HCT116 (cell line): ENCODE results near the gene NFATC3. TPM values are rescaled to one million over a fixed set of nuclear protein-coding genes. Genes with fewer than 3 reads are reported as not detected.

ENCODE experiments used
- ATAC-seq: fragments of 200-7000 bp; cut with Tn5 transposase; 2 replicates; pipeline ENCODE4 v1.9.1; 2020; ENCODE audit warnings: mild to moderate bottlenecking, moderate library complexity
- BruUV-seq: library from RNA; stranded (reverse); fragments of 400-500 nt; replicated peaks from 2 replicates; lab custom pipeline; 2021; lab: Mats Ljungman, UMichigan
- CTCF ChIA-PET: fragments of 300-600 bp; sonication (Branson Sonifier 250); formaldehyde crosslinking; loops from one replicate; lab custom pipeline; 2021; ENCODE audit warnings: antibody characterized with exemption; lab: Charles Lee
- POLR2A ChIA-PET: fragments of 300-600, 350-600 bp; sonication (Branson Sonifier 250); formaldehyde crosslinking; loops from one replicate; lab custom pipeline; 2021; ENCODE audit warnings: antibody characterized with exemption; lab: Charles Lee
- RAD21 ChIA-PET, 2 experiments: fragments of 300-600 bp; sonication (Branson Sonifier 250); formaldehyde crosslinking; loops; one replicate each; lab custom pipeline; 2023; ENCODE audit warnings: low total read pairs in 2 of 2; ENCODE audit not compliant: uncharacterized antibody in 2 of 2, unreplicated experiment in 2 of 2, low non-redundant PET in 1 of 2; lab: Charles Lee
- DNase-seq: peaks from one replicate; pipeline ENCODE4 v3.0.0-alpha.2; 2010; ENCODE audit warnings: low read depth, low spot score
- H2AFZ ChIP-seq: fragments of 200-600 bp; shearing (Covaris generic), sonication (generic); 2 replicates; pipeline ENCODE4 v1.6.1; 2017; ENCODE audit warnings: low read depth, mixed run types, mixed read lengths, antibody characterized with exemption, low read length; ENCODE audit not compliant: poor library complexity, severe bottlenecking
- H3K27ac ChIP-seq: 2 replicates; pipeline ENCODE4 v1.5.1; 2012; ENCODE audit warnings: low read depth, low read length
- H3K27me3 ChIP-seq: fragments of 200-600 bp; sonication (generic); 2 replicates; pipeline ENCODE4 v1.6.1; 2016; ENCODE audit warnings: mixed run types, low read length, mixed read lengths; ENCODE audit not compliant: insufficient read depth
- H3K36me3 ChIP-seq, 2 experiments: fragments of 200-500 bp in 1 of 2; fragments of 200-600 bp in 1 of 2; sonication (Bioruptor generic) in 1 of 2; sonication (generic) in 1 of 2; 2 replicates each; pipeline versions ENCODE4 v1.5.1 to v1.6.1; 2014 to 2016; ENCODE audit warnings: low read length in 2 of 2, inconsistent platforms in 1 of 2, mixed read lengths in 1 of 2, mixed run types in 1 of 2; ENCODE audit not compliant: insufficient read depth in 2 of 2, control insufficient read depth in 1 of 2
- H3K4me1 ChIP-seq, 2 experiments: fragments of 200-600 bp in 1 of 2; sonication (generic) in 1 of 2; 2 replicates each; pipeline versions ENCODE4 v1.5.1 to v1.6.1; 2012 to 2017; ENCODE audit warnings: low read length in 2 of 2, inconsistent platforms in 1 of 2, mild to moderate bottlenecking in 1 of 2, mixed read lengths in 1 of 2, mixed run types in 1 of 2, moderate library complexity in 1 of 2; ENCODE audit not compliant: insufficient read depth in 2 of 2, control insufficient read depth in 1 of 2
- H3K4me2 ChIP-seq: fragments of 200-600 bp; sonication (generic); 2 replicates; pipeline ENCODE4 v1.6.1; 2017; ENCODE audit warnings: mixed run types, low read length, mixed read lengths
- H3K4me3 ChIP-seq, 2 experiments: fragments of 200-600 bp in 1 of 2; sonication (generic) in 1 of 2; replicated peaks in 1 of 2; 2 replicates each; pipeline ENCODE4 v1.5.1; 2011 to 2016; ENCODE audit warnings: low read length in 2 of 2, control low read depth in 1 of 2, low read depth in 1 of 2, mild to moderate bottlenecking in 1 of 2, mixed read lengths in 1 of 2, mixed run types in 1 of 2
- H3K79me2 ChIP-seq: fragments of 200-600 bp; sonication (generic); 2 replicates; pipeline ENCODE4 v1.6.1; 2017; ENCODE audit warnings: mild to moderate bottlenecking, mixed run types, low read length, moderate library complexity, mixed read lengths; ENCODE audit not compliant: insufficient read depth
- H3K9ac ChIP-seq: fragments of 200-600 bp; sonication (generic); 2 replicates; pipeline ENCODE4 v1.6.1; 2016; ENCODE audit warnings: low read length, mixed read lengths
- H3K9me2 ChIP-seq: fragments of 200-600 bp; sonication (generic), shearing (Covaris generic); 2 replicates; pipeline ENCODE4 v1.6.1; 2017; ENCODE audit warnings: mixed run types, mild to moderate bottlenecking, moderate library complexity; ENCODE audit not compliant: insufficient read depth
- H3K9me3 ChIP-seq, 2 experiments: fragments of 200-500 bp in 1 of 2; fragments of 200-600 bp in 1 of 2; sonication (Bioruptor generic) in 1 of 2; sonication (generic) in 1 of 2; 2 replicates each; pipeline ENCODE4 v1.6.1; 2014 to 2017; ENCODE audit warnings: low read length in 2 of 2, mixed read lengths in 2 of 2, inconsistent platforms in 1 of 2, low read depth in 1 of 2, mild to moderate bottlenecking in 1 of 2, mixed run types in 1 of 2, moderate library complexity in 1 of 2; ENCODE audit not compliant: control insufficient read depth in 1 of 2, insufficient read depth in 1 of 2
- H4K20me1 ChIP-seq: fragments of 200-600 bp; sonication (generic), shearing (Covaris generic); 2 replicates; pipeline ENCODE4 v1.6.1; 2017; ENCODE audit warnings: mixed run types, mild to moderate bottlenecking, moderate library complexity; ENCODE audit not compliant: insufficient read depth
- CBX3 ChIP-seq: IDR thresholded peaks from 2 replicates; pipeline ENCODE4 v1.6.1; 2012; ENCODE audit warnings: low read depth
- CEBPB ChIP-seq: IDR thresholded peaks from 2 replicates; pipeline ENCODE4 v1.6.1; 2012; ENCODE audit warnings: low read depth
- EGR1 ChIP-seq: IDR thresholded peaks from 2 replicates; pipeline ENCODE4 v1.6.1; 2012; ENCODE audit warnings: low read depth
- ELF1 ChIP-seq: IDR thresholded peaks from 2 replicates; pipeline ENCODE4 v1.6.1; 2012; ENCODE audit warnings: low read depth, borderline replicate concordance
- EZH2 ChIP-seq: fragments of 200-600 bp; sonication (generic); IDR thresholded peaks from 2 replicates; pipeline ENCODE4 v1.6.1; 2017; ENCODE audit warnings: antibody characterized with exemption, mixed run types
- EZH2phosphoT487 ChIP-seq: fragments of 200-600 bp; IDR thresholded peaks from 2 replicates; pipeline ENCODE4 v1.6.1; 2018; ENCODE audit warnings: antibody characterized with exemption, borderline replicate concordance
- FOSL1 ChIP-seq: IDR thresholded peaks from 2 replicates; pipeline ENCODE4 v1.6.1; 2012; ENCODE audit warnings: low read depth
- JUND ChIP-seq: IDR thresholded peaks from 2 replicates; pipeline ENCODE4 v1.6.1; 2012
- POLR2A ChIP-seq: IDR thresholded peaks from 2 replicates; pipeline ENCODE4 v1.7.0; 2011; ENCODE audit warnings: borderline replicate concordance; ENCODE audit not compliant: insufficient read depth, insufficient read length; ENCODE audit errors: extremely low read depth
- RAD21 ChIP-seq: IDR thresholded peaks from 2 replicates; pipeline ENCODE4 v1.6.1; 2012; ENCODE audit warnings: low read depth, mild to moderate bottlenecking
- SIN3A ChIP-seq: IDR thresholded peaks from 2 replicates; pipeline ENCODE4 v1.6.1; 2012; ENCODE audit warnings: low read depth
- SP1 ChIP-seq: IDR thresholded peaks from 2 replicates; pipeline ENCODE4 v1.6.1; 2012; ENCODE audit warnings: low read depth
- SRF ChIP-seq: IDR thresholded peaks from 2 replicates; pipeline ENCODE4 v1.6.1; 2012; ENCODE audit warnings: low read depth
- TCF7L2 ChIP-seq: IDR thresholded peaks from 2 replicates; pipeline ENCODE4 v1.7.0; 2011; ENCODE audit warnings: borderline replicate concordance, inconsistent platforms; ENCODE audit not compliant: insufficient read depth, insufficient read length; ENCODE audit errors: extremely low read depth
- YY1 ChIP-seq: IDR thresholded peaks from 2 replicates; pipeline ENCODE4 v1.6.1; 2011; ENCODE audit warnings: low read length, low read depth, moderate library complexity, mild to moderate bottlenecking; ENCODE audit not compliant: insufficient replicate concordance; ENCODE audit errors: extremely low read depth
- ZFX ChIP-seq: fragments of 450-650 bp; IDR thresholded peaks from 2 replicates; pipeline ENCODE4 v1.6.1; 2017
- ZNF274 ChIP-seq: fragments of 200-500 bp; sonication (Bioruptor generic); IDR thresholded peaks from 2 replicates; pipeline ENCODE4 v1.6.1; 2014; ENCODE audit warnings: mild to moderate bottlenecking, low read depth, low read length, inconsistent platforms
- intact Hi-C: fragments of 100-400 bp; cut with micrococcal nuclease; formaldehyde crosslinking; loops from 2 replicates; pipeline ENCODE4 v1.10.0; 2022
- total RNA-seq: library from RNA; stranded (reverse); gene quantifications from one replicate; pipeline ENCODE4 v1.2.1, GENCODE V29; 2021; ENCODE audit not compliant: unreplicated experiment
- TF ChIP-seq, protein P1 (sequence below): IDR thresholded peaks from 2 replicates; pipeline ENCODE4 v1.6.1; 2012
- TF ChIP-seq, protein P2 (sequence below): IDR thresholded peaks from 2 replicates; pipeline ENCODE4 v1.6.1; 2012; ENCODE audit warnings: low read depth

The NFATC3 gene
- total RNA-seq, 1 experiment from 2014 or later: 25.6 TPM

DNA sequence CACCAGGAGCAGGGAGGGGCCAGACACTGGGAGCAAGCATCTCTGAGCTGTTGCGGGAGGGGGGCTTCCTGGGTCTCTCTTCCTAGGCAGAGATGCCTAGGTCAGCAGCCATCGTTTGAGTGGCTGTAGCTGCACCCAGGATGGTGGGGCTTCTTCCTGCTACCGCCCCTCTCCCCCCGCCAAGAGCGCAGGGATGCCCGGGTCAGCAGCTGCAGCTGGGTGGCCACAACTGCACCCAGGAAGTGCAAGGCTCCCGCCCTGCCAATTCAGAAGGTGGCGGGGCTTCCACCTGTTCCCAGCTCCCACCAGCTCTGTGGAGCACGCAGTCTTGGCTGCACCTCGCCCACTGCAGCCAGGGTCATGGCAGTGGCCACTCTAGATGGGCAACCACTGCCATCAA lies 103.0 kb downstream of the NFATC3 start:
- RAD21 ChIA-PET: no interaction called here
- Histone ChIP-seq H3K36me3 (peaks cover 10 to 15% of the 10 kb centered on the region in 2 experiments; a peak in 2 of 4 replicates), H3K27ac (no peak overlapping the region), H3K4me2 (no peak overlapping the region), H3K27me3 (no peaks in the 10 kb centered on the region), H3K9me2 (no peaks in the 10 kb centered on the region), H2AFZ (no peak overlapping the region), H3K4me3 (no peak overlapping the region), H3K79me2 (no peaks in the 10 kb centered on the region), H3K4me1 (no peaks in the 10 kb centered on the region), H4K20me1 (no peaks in the 10 kb centered on the region), H3K9ac (no peak overlapping the region), H3K9me3 (no peaks in the 10 kb centered on the region; a peak in 1 of 4 replicates)
- POLR2A ChIA-PET: no interaction called here
- DNase-seq (no peak), ATAC-seq (no peak)
- TF ChIP-seq FOSL1 (no peak), CEBPB (no peak), ELF1 (no peak), SRF (no peak), CBX3 (no peak), EGR1 (no peak), JUND (no peak), EZH2 (no peak), ZFX (no peak), YY1 (no peak), SP1 (no peak), POLR2A (no peak)
- CTCF ChIA-PET: no interaction called here
- BruUV-seq: no TSS peak
- intact Hi-C loops: no loop called here

DNA sequence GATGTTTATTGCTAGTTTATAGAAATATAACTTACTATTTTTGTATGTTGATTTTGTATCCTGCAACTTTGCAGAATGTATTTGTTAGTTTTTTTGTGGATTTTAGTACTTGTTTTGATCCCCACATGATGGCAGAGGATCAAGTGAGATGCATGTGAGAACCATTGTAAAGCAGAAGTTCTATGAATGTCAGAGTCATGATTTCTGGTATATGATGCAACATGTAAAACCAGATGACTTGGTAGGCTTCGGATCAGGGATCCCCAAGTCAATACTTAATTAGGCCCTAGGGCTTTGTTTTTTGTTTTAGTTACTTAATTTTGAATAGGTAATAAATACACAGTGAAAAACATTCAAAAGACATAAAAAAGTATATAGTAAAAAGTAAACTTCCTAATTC lies 104.9 kb downstream of the NFATC3 start:
- ATAC-seq (no peak), DNase-seq (no peak)
- RAD21 ChIA-PET: no interaction called here
- Histone ChIP-seq H3K9me2 (no peaks in the 10 kb centered on the region), H3K36me3 (peaks cover 10% of the 10 kb centered on the region in 2 experiments; a peak in 2 of 4 replicates), H3K27ac (no peak overlapping the region), H3K4me2 (no peak overlapping the region), H3K79me2 (no peaks in the 10 kb centered on the region), H4K20me1 (no peaks in the 10 kb centered on the region), H3K9me3 (no peaks in the 10 kb centered on the region; a peak in 1 of 4 replicates), H3K4me1 (no peaks in the 10 kb centered on the region), H3K9ac (no peak overlapping the region), H3K27me3 (no peaks in the 10 kb centered on the region), H3K4me3 (no peak overlapping the region), H2AFZ (no peak overlapping the region)
- intact Hi-C loops: no loop called here
- POLR2A ChIA-PET: no interaction called here
- TF ChIP-seq SRF: no peak
- TF ChIP-seq, protein P1, sequence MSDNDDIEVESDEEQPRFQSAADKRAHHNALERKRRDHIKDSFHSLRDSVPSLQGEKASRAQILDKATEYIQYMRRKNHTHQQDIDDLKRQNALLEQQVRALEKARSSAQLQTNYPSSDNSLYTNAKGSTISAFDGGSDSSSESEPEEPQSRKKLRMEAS: no peak
- TF ChIP-seq EZH2phosphoT487: no peak
- TF ChIP-seq ZNF274: no peak
- TF ChIP-seq, protein P2, sequence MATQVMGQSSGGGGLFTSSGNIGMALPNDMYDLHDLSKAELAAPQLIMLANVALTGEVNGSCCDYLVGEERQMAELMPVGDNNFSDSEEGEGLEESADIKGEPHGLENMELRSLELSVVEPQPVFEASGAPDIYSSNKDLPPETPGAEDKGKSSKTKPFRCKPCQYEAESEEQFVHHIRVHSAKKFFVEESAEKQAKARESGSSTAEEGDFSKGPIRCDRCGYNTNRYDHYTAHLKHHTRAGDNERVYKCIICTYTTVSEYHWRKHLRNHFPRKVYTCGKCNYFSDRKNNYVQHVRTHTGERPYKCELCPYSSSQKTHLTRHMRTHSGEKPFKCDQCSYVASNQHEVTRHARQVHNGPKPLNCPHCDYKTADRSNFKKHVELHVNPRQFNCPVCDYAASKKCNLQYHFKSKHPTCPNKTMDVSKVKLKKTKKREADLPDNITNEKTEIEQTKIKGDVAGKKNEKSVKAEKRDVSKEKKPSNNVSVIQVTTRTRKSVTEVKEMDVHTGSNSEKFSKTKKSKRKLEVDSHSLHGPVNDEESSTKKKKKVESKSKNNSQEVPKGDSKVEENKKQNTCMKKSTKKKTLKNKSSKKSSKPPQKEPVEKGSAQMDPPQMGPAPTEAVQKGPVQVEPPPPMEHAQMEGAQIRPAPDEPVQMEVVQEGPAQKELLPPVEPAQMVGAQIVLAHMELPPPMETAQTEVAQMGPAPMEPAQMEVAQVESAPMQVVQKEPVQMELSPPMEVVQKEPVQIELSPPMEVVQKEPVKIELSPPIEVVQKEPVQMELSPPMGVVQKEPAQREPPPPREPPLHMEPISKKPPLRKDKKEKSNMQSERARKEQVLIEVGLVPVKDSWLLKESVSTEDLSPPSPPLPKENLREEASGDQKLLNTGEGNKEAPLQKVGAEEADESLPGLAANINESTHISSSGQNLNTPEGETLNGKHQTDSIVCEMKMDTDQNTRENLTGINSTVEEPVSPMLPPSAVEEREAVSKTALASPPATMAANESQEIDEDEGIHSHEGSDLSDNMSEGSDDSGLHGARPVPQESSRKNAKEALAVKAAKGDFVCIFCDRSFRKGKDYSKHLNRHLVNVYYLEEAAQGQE: no peak
- TF ChIP-seq EZH2: no peak
- TF ChIP-seq SIN3A: no peak
- no peak for TF ChIP-seq TCF7L2
- TF ChIP-seq RAD21: no peak
- TF ChIP-seq CEBPB: no peak
- BruUV-seq: no TSS peak
- CTCF ChIA-PET: no interaction called here
